Neural crest cell (in vitro differentiated cells): Measurements from ENCODE around the gene FCRL1. TPM values are rescaled to one million over a fixed set of nuclear protein-coding genes. Genes with fewer than 3 reads are reported as not detected.

Experiments
- DNase-seq: peaks from one replicate; pipeline ENCODE4 v3.0.0; 2021; ENCODE audit warnings: low read depth, mixed read lengths, low spot score
- H3K27ac Mint-ChIP-seq: one replicate; pipeline ENCODE4 v1.8.0; 2021; ENCODE audit warnings: mild to moderate bottlenecking, mixed read lengths; ENCODE audit not compliant: unreplicated experiment
- H3K27me3 Mint-ChIP-seq: 2 replicates; pipeline ENCODE4 v1.8.0; 2021; ENCODE audit warnings: low read depth, mild to moderate bottlenecking, mixed read lengths
- H3K36me3 Mint-ChIP-seq: 2 replicates; pipeline ENCODE4 v1.8.0; 2021; ENCODE audit warnings: low read depth, mild to moderate bottlenecking, mixed read lengths
- H3K4me1 Mint-ChIP-seq: 2 replicates; pipeline ENCODE4 v1.8.0; 2021; ENCODE audit warnings: mixed read lengths
- H3K4me3 Mint-ChIP-seq: one replicate; pipeline ENCODE4 v1.8.0; 2021; ENCODE audit warnings: mild to moderate bottlenecking, mixed read lengths
- H3K9me3 Mint-ChIP-seq: 2 replicates; pipeline ENCODE4 v1.8.0; 2021; ENCODE audit warnings: mixed read lengths
- long read RNA-seq: library from polyadenylated mRNA; unstranded; transcript quantifications from one replicate; pipeline ENCODE4 v2.0.0, GENCODE V29; 2020
- total RNA-seq: library from RNA; stranded (reverse); gene quantifications from 2 replicates; pipeline ENCODE4 v1.2.1, GENCODE V29; 2021
- TF ChIP-seq, protein P1 (sequence below): fragments of 200-600 bp; sonication (generic); conservative IDR thresholded peaks from 2 replicates; pipeline ENCODE4 v1.5.0; 2021; ENCODE audit warnings: antibody characterized with exemption, mild to moderate bottlenecking

Gene FCRL1
- total RNA-seq: not detected in 2 replicates
- long read RNA-seq: 0 reads

- Mint-ChIP-seq H3K4me3 (no peak within 1 kb of the TSS), H3K9me3 (no peaks in the 10 kb centered on the region), H3K27me3 (peaks cover 45% of the 10 kb centered on the region), H3K36me3 (no peaks in the 10 kb centered on the region), H3K4me1 (no peaks in the 10 kb centered on the region), H3K27ac (no peak within 1 kb of the TSS)
- DNase-seq: no peak
- TF ChIP-seq, protein P1, sequence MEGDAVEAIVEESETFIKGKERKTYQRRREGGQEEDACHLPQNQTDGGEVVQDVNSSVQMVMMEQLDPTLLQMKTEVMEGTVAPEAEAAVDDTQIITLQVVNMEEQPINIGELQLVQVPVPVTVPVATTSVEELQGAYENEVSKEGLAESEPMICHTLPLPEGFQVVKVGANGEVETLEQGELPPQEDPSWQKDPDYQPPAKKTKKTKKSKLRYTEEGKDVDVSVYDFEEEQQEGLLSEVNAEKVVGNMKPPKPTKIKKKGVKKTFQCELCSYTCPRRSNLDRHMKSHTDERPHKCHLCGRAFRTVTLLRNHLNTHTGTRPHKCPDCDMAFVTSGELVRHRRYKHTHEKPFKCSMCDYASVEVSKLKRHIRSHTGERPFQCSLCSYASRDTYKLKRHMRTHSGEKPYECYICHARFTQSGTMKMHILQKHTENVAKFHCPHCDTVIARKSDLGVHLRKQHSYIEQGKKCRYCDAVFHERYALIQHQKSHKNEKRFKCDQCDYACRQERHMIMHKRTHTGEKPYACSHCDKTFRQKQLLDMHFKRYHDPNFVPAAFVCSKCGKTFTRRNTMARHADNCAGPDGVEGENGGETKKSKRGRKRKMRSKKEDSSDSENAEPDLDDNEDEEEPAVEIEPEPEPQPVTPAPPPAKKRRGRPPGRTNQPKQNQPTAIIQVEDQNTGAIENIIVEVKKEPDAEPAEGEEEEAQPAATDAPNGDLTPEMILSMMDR: no peak
Observed at GRCh38 chr1:157819896-157820295, at the start of gene FCRL1. Gene FCRL1 (minus strand): TSS chr1:157820120. CDS start chr1:157820037, 83 bp downstream.

GRCh38 chr1:157868654-157869053 is 48.7 kb upstream of the FCRL1 start:
- Mint-ChIP-seq H3K36me3 (no peaks in the 10 kb centered on the region), H3K27ac (no peak overlapping the region), H3K4me3 (no peak overlapping the region), H3K9me3 (no peaks in the 10 kb centered on the region), H3K27me3 (peaks cover 47% of the 10 kb centered on the region), H3K4me1 (peaks cover 8% of the 10 kb centered on the region)
- TF ChIP-seq, protein P1: no peak
- no peak for DNase-seq

DNA sequence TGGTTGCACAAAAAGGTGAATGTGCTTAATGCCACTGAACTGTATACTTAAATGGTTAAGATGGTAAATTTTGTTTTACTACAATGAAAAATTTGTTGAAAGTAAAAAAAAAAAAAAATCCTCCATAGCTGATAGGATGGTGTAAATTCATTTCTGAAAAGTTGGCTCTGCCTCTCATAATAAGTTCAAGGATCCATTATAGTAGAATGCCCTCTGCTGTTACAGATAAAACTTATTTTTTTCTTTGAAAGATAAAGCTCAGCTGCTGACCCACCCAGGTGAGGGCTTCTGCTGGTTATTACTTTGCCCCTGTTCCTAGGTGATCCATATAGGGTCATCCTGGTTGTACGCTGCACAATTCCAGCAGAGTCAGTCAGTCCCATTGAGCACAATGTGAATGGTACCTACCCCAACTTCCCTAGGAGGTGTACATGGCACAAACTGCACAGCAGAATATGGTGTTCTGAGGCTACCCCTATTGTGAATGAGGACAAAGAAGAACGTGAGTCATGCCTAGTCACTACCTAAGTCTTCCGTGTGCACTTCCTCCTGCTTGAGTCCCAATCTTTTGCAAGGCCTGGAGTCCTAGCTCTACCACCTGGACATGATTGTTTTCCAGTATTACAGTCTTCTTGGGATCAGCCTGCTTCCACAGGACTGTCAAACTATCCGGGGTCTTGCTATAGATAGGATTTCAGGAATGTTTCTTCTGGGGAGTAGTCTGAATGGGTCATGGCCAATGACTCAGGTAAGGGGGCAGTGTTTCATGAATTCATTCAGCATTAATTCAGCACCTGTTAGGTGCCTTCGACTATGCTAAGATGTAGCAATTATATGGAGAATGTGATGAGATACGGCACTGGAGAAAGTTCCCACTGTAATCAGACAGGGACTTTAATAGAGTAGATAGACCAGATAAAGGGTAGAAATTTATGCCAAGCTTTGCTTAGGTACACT is 42.5 kb upstream of the FCRL1 start:
- TF ChIP-seq, protein P1: no peak
- Mint-ChIP-seq H3K4me3 (no peak overlapping the region), H3K4me1 (no peaks in the 10 kb centered on the region), H3K36me3 (no peaks in the 10 kb centered on the region), H3K9me3 (no peaks in the 10 kb centered on the region), H3K27ac (no peak overlapping the region), H3K27me3 (peaks cover 34% of the 10 kb centered on the region)
- DNase-seq: no peak

- H3K27me3 Mint-ChIP-seq: peaks cover 14% of the 10 kb centered on the region
- no peaks in the 10 kb centered on the region for H3K36me3 Mint-ChIP-seq
- H3K27ac Mint-ChIP-seq: no peak overlapping the region
- no peak overlapping the region for H3K4me3 Mint-ChIP-seq
- TF ChIP-seq, protein P1: no peak
- no peaks in the 10 kb centered on the region for H3K9me3 Mint-ChIP-seq
- H3K4me1 Mint-ChIP-seq: no peaks in the 10 kb centered on the region
- no peak for DNase-seq
Observed at GRCh38 chr1:157856538-157856937, 36.6 kb upstream of the FCRL1 start.

- Mint-ChIP-seq H3K4me1 (no peaks in the 10 kb centered on the region), H3K27me3 (peaks cover 9% of the 10 kb centered on the region), H3K4me3 (no peak overlapping the region), H3K9me3 (no peaks in the 10 kb centered on the region), H3K36me3 (no peaks in the 10 kb centered on the region), H3K27ac (no peak overlapping the region)
- no peak for DNase-seq
- TF ChIP-seq, protein P1: no peak
Observed at GRCh38 chr1:157852476-157852875, 32.6 kb upstream of the FCRL1 start.
